Vagina (tissue), 2 donors: Measurements from ENCODE around the gene CISD1.

Experiments
- CTCF ChIP-seq, 3 experiments: fragments of 450-650 bp in 2 of 3; fragments of 200-600 bp in 1 of 3; sonication (generic) in 1 of 3; IDR thresholded peaks; one replicate each; pipeline ENCODE4 v1.5.1; 2017 to 2019; ENCODE audit warnings: antibody characterized with exemption in 3 of 3, mild to moderate bottlenecking in 2 of 3, moderate library complexity in 2 of 3
- POLR2A ChIP-seq, 2 donors: fragments of 450-650 bp; IDR thresholded peaks; one replicate each; pipeline ENCODE4 v1.6.1; 2017; ENCODE audit warnings: antibody characterized with exemption in 2 of 2, mild to moderate bottlenecking in 2 of 2, moderate library complexity in 2 of 2
- POLR2AphosphoS5 ChIP-seq, 2 donors: sonication (generic); formaldehyde crosslinking; IDR thresholded peaks; one replicate each; pipeline ENCODE4 v1.9.0; 2017; ENCODE audit warnings: antibody characterized with exemption in 2 of 2, mild to moderate bottlenecking in 2 of 2, low read depth in 1 of 2; ENCODE audit not compliant: insufficient read depth in 1 of 2

DNA sequence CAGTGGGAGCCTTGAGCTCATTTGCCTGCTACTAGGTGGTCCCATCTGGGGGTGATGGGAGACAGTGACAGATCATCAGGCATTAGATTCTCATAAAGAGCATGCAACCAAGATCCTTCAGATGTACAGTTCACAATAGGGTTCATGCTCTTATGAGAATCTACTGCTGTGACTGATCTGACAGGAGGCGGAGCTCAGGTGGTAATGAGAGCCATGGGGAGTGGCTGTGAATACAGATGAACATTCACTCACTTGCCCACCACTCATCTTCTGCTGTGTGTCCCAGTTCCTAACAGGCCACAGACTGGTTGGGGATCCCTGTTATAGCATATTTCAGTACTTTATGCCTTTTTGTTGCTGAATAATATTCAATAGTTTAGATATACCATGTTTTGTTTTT lies 59.3 kb downstream of the CISD1 start:
- TF ChIP-seq POLR2A (IDR thresholded peaks at IDR 0.05) (no peak), CTCF (IDR thresholded peaks at IDR 0.05) (no peak), POLR2AphosphoS5 (IDR thresholded peaks at IDR 0.05; ENCODE audit: insufficient read depth in 1 of 2, low read depth in 1 of 2) (no peak)
